ENCODE measurements around the gene CNOT4.
"Not testable (repeated sequence)": the region's sequence is repeated elsewhere in the genome, so short reads cannot be mapped to it uniquely, and the experiment has no call there.

DNA sequence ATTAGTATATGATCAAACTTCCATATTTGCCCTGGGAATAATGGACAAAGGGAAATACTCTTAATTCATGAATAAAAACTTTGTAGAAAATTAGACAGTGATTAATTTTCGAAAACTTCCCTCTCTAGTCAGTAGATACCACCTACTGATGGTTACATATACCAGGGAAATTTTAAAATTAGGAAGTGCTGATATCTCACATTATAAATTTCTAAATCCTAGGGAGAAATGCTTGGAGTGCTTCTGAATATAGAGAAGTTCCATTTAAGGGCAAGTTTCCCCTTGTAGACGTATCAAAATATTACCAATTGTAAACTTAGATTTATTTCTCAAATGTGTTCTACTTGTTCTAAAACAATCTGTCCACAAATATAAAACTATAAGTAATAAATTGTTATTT lies 64.6 kb downstream of the CNOT4 start:
- TF ChIP-seq TARDBP (IDR thresholded peaks at IDR 0.05); BHLHE40 (IDR thresholded peaks at IDR 0.05; ENCODE audit: borderline replicate concordance); FOXK2 (IDR thresholded peaks at IDR 0.05); SUZ12 (IDR thresholded peaks at IDR 0.05); ARNT (IDR thresholded peaks at IDR 0.05); FOXM1 (IDR thresholded peaks at IDR 0.05; ENCODE audit: borderline replicate concordance): not testable (repeated sequence)
